GM04503 (cell line): ENCODE measurements around the gene CTNND2.

Experiments
- DNase-seq: peaks from one replicate; pipeline ENCODE4 v3.0.0-alpha.2; 2012; ENCODE audit warnings: low read depth

Gene CTNND2

GRCh38 chr5:11584017-11584416 is 320.2 kb downstream of the CTNND2 start:
- no peak for DNase-seq

GRCh38 chr5:11579351-11579750 is 324.9 kb downstream of the CTNND2 start:
- no peak for DNase-seq

GRCh38 chr5:11574787-11575186 is 329.5 kb downstream of the CTNND2 start:
- no peak for DNase-seq

GRCh38 chr5:11573140-11573992 is 330.9 kb downstream of the CTNND2 start:
- DNase-seq = no peak

GRCh38 chr5:11564706-11565105 is 339.5 kb downstream of the CTNND2 start:
- no peak for DNase-seq

GRCh38 chr5:11563822-11564221 is 340.4 kb downstream of the CTNND2 start:
- no peak for DNase-seq

- DNase-seq = no peak
Observed at GRCh38 chr5:11560915-11561697, 343.1 kb downstream of the CTNND2 start.

GRCh38 chr5:11557063-11557462 is 347.2 kb downstream of the CTNND2 start:
- DNase-seq = no peak

- DNase-seq = no peak
Observed at GRCh38 chr5:11555171-11555570, 349.1 kb downstream of the CTNND2 start.

GRCh38 chr5:11547730-11548129 is 356.5 kb downstream of the CTNND2 start:
- no peak for DNase-seq

GRCh38 chr5:11547140-11547539 is 357.1 kb downstream of the CTNND2 start:
- DNase-seq = no peak

- DNase-seq = no peak
Observed at GRCh38 chr5:11540112-11540511, 364.1 kb downstream of the CTNND2 start.

GRCh38 chr5:11531811-11532555 is 372.3 kb downstream of the CTNND2 start:
- DNase-seq = no peak

- no peak for DNase-seq
Observed at GRCh38 chr5:11528720-11529119, 375.5 kb downstream of the CTNND2 start.

- no peak for DNase-seq
Observed at GRCh38 chr5:11527652-11528349, 376.4 kb downstream of the CTNND2 start.

GRCh38 chr5:11525020-11525419 is 379.2 kb downstream of the CTNND2 start:
- no peak for DNase-seq

- DNase-seq = no peak
Observed at GRCh38 chr5:11524188-11524587, 380.1 kb downstream of the CTNND2 start.

- DNase-seq = no peak
Observed at GRCh38 chr5:11522796-11523195, 381.4 kb downstream of the CTNND2 start.

- no peak for DNase-seq
Observed at GRCh38 chr5:11520241-11520930, 383.9 kb downstream of the CTNND2 start.

- DNase-seq = no peak
Observed at GRCh38 chr5:11519236-11519635, 385.0 kb downstream of the CTNND2 start.

- no peak for DNase-seq
Observed at GRCh38 chr5:11518676-11519075, 385.6 kb downstream of the CTNND2 start.
